C1 segment of cervical spinal cord (tissue), 14 donors: ENCODE results near the gene KRTAP20-3.

Source experiments
- DNase-seq, 14 donors: peaks; one replicate each; lab custom pipeline; 2025; lab: John Stamatoyannopoulos, UW

The KRTAP20-3 gene

DNA sequence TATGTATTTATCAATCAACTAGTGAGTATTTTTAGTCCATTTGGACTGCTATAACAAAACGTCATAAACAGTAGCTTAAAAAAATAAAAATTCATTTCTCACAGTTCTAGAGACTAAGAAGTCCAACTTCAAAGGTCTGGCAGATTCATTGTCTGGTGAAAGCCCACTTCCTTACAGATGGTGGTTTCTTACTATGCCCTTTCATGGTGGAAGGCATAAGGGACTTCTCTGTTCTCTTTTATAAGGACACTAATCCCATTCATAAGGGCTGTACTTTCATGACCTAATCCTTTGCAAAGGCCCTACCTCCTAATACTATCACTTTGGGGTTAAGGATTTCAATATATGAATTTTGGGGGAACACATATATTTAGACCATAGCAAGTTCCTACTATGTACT, 37.9 kb downstream of the KRTAP20-3 start:
- DNase-seq, result no peak

GRCh38 chr21:30684506-30684905, 41.8 kb downstream of the KRTAP20-3 start:
- no peak for DNase-seq

GRCh38 chr21:30689822-30690221, 47.2 kb downstream of the KRTAP20-3 start:
- DNase-seq, result no peak
